ENCODE results near the gene ACACA. TPM values are rescaled to one million over a fixed set of nuclear protein-coding genes. Genes with fewer than 3 reads are reported as not detected.
"Not testable (repeated sequence)": the region's sequence is repeated elsewhere in the genome, so short reads cannot be mapped to it uniquely, and the experiment has no call there.

The ACACA gene
- total RNA-seq, 1 donor = 89.4 TPM

- no peak for DNase-seq (ENCODE audit: low read depth)
- no peak overlapping the region for H3K4me3 ChIP-seq (ENCODE audit: low read depth, low read length)
- no peak for TF ChIP-seq CTCF (IDR thresholded peaks at IDR 0.05; ENCODE audit: insufficient read depth, low read depth, low read length)
Observed at GRCh38 chr17:37146086-37147064, 260.3 kb downstream of the ACACA start.

- no peak for DNase-seq (ENCODE audit: low read depth)
- TF ChIP-seq CTCF (IDR thresholded peaks at IDR 0.05; ENCODE audit: insufficient read depth, low read depth, low read length) = no peak
- no peak overlapping the region for H3K4me3 ChIP-seq (ENCODE audit: low read depth, low read length)
Observed at GRCh38 chr17:37144075-37144701, 262.4 kb downstream of the ACACA start.

GRCh38 chr17:37143558-37143957, 263.1 kb downstream of the ACACA start:
- H3K4me3 ChIP-seq (ENCODE audit: low read depth, low read length); DNase-seq (ENCODE audit: low read depth): not testable (repeated sequence)

GRCh38 chr17:37142294-37142896, 264.2 kb downstream of the ACACA start:
- no peak for DNase-seq (ENCODE audit: low read depth)
- no peak for TF ChIP-seq CTCF (IDR thresholded peaks at IDR 0.05; ENCODE audit: insufficient read depth, low read depth, low read length)
- H3K4me3 ChIP-seq (ENCODE audit: low read depth, low read length) = no peak overlapping the region

GRCh38 chr17:37138571-37139120, 268.0 kb downstream of the ACACA start:
- no peak for TF ChIP-seq CTCF (IDR thresholded peaks at IDR 0.05; ENCODE audit: insufficient read depth, low read depth, low read length)
- no peak overlapping the region for H3K4me3 ChIP-seq (ENCODE audit: low read depth, low read length)
- DNase-seq (ENCODE audit: low read depth) = no peak

- no peak overlapping the region for H3K4me3 ChIP-seq (ENCODE audit: low read depth, low read length)
Observed at GRCh38 chr17:37137906-37138514, 268.6 kb downstream of the ACACA start.

More at GRCh38 chr17:37137906-37138514, 268.6 kb downstream of the ACACA start:
- no peak for TF ChIP-seq CTCF (IDR thresholded peaks at IDR 0.05; ENCODE audit: insufficient read depth, low read depth, low read length)
- DNase-seq (ENCODE audit: low read depth) = no peak

Data from fibroblast of villous mesenchyme (primary cell).